Hematopoietic multipotent progenitor cell treated with erythropoietin and hydrocortisone succinate and interleukin-3 and kit ligand, for 6 days (in vitro differentiated cells): Measurements from ENCODE around the gene EDIL3.

Experiments used
- DNase-seq: peaks from one replicate; pipeline ENCODE4 v3.0.0-alpha.2; 2015

Gene EDIL3

DNA sequence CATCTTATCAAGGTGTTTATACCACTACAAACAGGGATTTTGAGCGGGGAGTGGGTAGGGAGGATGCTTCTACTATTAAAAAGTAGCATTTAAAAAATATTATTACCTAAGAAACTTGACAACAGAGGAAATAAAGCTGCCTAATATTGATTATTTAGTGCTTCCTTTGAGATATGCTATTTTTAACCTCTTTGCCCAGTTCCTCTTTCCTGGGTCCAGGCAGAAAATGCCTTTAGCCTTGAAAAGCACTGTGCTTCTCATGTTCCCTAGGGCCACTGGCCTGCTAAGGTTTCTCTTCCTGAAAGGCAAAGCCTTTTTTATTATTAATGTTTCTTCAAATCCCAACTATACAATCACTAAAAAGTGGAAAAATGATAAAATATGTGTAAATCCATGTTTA is 446.8 kb downstream of the EDIL3 start:
- DNase-seq: no peak

DNA sequence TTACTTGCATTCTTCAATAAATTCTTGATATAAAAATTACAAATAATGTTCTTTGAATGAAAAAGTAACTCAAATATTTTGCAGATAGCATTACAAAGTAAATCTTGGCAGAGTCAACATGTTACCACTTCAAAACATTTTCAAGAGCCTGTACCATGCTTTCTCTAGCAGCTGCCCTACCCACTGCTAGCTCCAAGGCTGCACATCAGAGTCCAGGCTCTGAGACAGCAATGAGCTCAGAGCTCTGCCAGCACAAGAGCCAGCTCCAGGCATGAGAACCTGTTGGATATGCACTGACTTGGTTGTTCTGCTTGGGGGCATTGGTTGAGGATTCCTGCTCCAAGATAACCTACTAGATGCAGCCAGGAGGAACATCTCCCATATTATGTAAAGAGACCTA is 452.7 kb downstream of the EDIL3 start:
- no peak for DNase-seq

DNA sequence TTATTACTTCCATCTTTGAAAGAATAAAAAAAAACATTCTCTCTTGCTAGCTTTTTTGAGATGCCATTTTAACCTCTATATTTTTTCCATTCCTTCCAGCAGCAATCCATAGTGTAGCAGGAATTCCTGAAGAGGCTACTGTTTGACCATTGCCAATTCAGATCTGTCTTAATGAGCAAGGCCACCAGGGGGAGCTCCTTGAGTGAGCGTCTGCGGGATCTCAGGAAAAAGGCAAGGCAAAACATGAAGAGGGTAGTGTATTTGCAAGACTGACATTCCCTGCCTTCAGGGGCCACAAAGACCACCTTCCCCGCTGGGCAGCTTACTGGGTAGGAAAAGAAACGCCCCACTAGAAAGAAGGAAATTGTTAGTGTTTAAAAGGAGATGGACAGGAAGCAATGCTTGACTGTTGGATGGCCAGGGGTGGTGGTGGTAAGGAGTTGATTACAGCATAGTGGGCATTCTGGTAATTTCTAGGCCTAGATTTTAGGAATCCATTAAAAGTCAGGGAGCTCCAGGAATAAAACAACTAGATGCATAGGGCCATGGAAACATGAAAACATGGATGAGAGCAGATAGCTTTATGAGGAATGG is 457.4 kb downstream of the EDIL3 start:
- DNase-seq: peak; percentile 63

DNA sequence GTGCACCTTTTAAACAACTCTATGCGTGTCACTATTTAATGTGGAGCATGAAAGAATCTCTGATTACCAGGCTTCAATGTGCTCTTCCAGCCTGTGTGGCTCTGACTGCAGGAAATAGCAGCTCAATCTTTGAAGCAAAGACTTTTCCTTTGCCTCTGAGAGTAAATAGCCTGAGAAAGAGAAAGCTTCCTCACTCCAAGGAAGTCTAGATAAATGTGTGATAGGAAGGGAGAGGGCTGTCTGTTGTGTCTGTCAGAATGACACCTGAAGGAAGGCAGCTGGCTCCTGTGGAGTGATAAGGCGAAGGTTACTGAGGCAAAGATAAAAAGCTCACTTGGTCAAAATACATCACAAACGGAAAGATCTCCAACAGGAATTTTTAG is 458.7 kb downstream of the EDIL3 start:
- no peak for DNase-seq

DNA sequence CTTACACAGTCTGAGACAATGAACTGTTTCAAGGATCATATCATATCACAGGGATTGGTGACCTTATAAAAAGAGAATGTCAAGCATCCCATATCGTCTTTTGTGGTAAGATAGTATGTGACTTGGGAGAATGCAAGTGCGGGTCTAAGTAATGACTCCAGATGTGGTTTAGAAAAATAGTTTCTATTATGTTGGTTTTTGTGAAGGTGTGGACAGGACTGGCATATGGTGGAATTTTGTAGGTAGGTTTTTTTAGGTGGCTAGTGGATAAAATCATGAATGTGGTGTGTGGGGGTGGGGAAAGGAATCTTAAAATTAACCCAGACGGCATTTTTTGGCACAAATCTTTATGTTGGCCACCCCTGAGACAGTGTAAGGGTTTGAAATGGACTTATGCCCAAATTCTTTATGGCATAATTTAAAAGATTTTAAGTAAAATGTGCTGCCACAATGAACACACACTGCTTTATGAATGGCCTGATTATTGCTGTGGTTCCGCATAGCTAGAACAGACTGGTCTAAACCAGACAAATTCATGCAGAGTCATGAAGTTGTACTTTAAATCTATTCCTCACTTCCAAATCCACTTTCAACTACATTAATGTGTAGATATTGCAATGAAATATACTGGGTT is 459.2 kb downstream of the EDIL3 start:
- DNase-seq: no peak

DNA sequence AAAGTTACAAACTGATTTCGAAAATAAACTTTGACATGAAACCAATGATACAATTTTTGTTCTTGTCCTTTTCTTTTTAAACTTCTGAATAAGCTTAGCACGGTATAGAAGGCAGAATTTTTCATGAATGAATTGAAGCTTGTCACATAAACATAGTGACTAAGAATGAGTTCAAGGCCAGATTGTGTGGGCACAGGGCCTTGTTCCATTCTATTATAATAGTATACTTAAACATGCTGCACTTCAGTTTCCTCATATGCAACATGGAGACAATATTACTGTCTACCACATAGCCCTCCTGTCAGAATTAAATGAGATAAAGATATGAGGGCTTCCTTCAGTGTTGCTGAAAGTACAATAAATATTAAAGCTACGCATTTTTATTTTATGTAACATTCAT is 459.8 kb downstream of the EDIL3 start:
- no peak for DNase-seq

DNA sequence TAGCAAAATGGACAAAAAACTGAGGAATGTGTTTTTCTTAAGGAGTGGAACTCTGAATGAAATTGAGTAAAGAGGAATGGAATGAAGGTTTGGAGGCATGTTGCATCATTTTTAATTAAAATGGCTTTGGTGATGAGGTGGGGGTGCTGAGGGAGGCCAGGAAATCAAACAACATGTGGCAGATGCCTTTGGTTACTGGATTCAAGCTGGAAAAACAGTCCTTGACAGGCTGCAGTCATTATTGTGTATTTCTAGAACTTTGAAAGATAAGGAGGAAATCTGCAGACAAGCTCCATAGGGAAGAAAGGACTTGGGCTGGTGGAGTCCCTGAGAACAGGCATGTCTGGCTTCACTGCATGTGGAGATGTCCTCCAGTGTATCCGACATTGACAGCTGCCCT is 460.5 kb downstream of the EDIL3 start:
- no peak for DNase-seq

DNA sequence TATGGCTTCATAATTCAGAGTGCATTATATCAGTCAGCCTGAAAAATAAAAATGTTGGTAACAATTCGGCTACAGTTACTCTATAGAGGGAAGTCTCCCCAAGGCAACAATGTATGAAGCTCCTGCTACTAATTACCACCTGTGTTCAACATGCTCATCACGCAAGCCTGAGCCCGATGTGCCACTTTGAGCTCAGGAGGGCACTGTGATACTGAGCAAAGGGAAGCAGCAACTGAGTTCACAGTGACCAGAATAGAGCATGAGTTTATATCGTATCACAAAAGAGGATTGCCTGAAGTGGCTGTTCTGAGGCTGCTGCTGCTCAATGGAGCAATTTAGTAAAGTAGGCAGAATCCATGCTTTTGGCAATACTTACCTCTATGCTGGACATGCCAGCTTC is 462.0 kb downstream of the EDIL3 start:
- DNase-seq: no peak

DNA sequence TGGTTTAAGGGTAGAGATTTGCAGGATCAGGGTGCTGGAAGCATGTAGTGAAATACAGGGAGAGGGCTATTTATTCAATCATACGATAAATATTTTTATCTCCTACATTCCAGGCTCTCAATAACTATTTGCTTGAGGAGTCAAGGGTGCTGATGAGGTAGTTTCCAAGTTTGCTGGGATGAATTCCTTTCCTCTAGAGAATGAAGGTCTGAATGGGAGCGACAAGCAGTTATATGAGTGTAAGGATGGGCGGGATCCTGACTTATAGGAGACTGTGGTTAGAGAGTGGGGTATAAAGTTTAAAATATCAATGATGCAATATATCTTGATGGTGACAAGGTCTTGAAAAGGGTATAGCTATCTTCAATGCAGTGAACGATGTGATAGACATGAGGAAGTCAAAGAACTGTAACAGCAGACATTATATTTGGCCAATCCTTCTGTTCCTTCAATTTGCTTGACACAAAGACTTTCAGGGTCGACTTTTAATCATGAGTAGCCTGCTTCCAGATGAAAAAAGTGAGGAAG is 462.9 kb downstream of the EDIL3 start:
- DNase-seq: no peak

DNA sequence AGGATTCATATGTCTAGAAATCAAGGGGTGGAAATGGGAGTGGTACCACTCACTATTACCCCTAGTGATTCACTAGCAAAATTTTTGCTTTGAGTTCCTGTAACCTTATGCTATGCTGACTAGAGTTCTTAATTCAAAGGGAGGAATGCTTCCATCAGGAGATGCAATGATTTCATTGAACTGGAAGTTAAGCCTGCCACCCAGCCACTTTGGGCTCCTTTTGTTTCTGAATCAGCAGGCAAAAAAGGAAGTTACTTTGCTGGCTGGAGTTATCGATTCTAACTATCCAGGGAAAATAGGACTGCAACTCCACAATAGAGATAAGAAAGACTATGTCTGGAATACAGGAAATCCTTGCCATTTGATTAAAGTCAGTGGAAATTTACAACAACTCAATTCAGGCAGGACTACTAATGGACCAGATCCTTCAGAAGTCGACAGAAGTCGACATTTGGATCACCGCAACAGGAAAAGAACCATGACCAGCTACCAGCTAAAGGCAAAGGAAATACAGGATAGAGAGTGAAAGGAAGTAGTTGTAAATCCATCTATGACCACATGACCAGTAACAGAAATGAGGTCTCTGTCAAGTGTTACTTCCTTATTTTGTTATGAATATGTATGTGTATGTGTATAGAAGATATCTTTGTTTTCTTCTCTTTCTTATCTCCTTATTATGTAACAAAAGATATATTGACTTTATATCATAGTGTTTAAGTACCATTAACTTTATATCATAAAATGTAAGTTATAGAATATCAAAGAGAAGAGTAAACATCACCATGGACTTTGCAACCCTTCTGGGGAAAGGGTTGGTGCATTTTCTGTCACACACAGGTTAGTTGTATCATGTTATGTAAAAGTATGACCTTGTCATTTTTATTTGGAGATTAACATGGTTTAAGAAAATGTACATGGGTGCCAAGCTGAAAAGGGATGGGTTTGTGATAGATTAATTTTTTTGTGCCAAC is 465.3 kb downstream of the EDIL3 start:
- no peak for DNase-seq

DNA sequence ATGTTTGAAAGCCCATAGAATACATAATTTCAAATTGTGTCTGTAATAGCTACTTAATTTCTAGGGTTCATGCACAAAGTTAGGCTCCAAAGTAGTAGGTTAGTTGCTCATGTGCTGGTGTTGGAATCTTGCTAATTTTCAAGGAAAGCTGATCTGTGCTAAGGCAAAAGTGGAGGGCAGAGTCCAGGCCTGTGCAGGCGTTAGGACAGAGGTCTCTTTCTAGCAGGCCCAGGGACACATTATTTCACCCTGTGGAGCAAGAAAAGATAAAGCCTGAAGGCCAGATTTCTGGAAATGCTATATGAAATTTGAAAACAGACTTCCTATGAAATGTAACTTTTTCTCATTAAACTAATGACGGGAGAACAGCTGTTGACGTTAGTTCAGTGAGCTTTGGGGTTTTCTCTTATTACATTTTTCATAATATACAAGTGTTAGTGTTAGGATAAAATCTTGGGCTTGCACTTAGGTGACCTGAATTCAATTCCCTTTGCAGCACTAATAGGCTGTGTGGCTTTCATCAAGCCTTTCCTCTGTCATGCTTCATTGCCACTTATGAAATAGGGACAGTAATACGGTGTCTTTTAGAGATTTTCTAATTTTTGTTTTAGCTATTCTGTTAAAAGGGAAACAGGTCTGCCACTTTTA is 467.3 kb downstream of the EDIL3 start:
- no peak for DNase-seq

DNA sequence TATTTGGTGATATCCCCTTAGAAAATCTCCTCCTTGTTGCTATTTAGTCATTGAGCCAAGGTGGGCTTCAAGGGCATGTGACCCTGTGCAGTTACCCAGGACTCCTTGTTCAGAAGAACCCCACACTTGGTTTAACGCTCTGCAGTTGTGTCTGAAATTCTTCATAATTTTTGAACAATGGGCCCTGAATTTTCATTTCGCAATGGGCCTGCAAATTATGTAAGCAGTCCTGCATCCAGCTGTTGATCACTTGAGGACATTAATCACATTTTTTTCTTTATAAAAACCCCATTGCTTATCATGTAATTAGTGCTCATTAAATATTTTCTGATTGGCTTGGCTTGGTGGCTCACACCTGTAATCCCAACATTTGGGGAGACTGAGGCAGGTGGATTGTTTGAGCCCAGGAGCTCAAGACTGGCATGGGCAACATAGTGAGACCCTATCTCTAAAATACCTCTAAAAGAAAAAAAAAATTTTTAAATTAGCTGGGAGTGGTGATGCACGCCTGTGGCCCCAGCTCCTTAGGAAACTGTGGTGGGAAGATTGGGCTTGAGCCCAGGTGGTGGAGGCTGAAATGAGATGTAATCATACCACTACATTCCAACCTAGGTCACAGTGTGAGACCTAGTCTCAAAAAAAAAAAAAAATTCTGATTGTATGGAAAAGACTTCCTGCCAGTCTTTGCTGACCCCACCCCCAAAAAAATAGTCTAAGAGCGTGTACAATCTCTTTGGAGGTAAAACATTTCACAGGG is 469.8 kb downstream of the EDIL3 start:
- no peak for DNase-seq

DNA sequence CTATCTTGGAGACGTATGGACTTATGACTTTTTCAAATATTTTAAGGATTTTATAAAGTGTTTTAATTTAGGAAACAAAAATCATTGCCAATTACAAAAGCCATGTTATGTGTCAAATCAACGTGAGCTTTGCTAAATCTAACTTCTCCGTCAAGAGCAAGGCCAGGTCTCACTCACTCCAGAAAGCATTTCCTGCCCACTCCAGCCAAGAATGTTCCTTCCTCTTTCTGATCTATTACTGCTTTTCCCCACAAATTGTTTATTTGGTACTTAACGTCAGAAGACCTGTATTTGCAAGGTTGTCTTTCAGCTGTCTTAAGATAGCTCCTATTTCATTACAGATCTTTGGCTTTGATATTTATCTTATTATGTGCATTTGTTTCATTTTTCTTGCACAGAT is 470.5 kb downstream of the EDIL3 start:
- peak; percentile 4 for DNase-seq

DNA sequence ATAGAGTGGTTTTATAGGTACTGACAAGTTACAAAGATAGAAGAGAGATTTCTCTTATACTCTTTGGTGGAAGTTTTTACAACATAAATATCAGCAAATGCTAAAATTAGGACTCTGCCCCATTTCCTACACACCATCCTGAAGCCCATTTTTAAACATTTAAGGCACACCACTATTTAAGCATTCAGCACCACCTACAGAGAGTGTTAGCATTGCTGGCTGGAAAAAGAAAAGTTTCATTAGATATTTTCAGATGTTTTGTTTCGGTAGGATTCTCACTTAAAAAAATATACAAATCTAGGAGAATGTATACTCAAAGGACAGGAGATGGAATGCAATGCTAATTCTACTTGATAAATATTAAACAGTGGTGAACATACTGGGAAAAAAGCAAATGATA is 471.1 kb downstream of the EDIL3 start:
- DNase-seq: no peak

DNA sequence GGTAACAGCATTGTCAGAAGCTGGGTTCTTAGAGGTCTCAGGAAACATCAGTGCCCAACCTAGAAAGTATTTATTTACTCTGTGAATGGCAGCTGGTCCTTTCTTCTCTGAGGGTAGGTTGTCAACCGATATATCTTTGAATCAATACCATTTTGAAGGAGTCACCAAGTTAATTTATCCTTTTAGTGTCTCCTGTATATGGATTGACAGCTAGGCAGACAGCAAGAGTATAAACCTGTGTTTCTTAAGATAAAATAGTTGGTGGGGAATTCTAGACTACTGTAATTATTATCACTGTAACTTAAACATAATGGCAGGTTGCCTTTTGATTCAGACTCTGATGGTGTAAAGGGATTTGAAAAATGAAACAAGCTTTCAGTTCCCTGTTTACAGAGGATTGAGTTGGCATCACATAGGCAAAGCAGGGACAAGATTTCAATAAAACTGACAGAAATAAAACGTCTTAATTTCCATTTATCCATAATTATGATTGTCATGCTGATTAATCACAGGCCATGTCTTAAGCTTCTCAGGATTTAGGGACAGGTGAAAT is 473.2 kb downstream of the EDIL3 start:
- no peak for DNase-seq

DNA sequence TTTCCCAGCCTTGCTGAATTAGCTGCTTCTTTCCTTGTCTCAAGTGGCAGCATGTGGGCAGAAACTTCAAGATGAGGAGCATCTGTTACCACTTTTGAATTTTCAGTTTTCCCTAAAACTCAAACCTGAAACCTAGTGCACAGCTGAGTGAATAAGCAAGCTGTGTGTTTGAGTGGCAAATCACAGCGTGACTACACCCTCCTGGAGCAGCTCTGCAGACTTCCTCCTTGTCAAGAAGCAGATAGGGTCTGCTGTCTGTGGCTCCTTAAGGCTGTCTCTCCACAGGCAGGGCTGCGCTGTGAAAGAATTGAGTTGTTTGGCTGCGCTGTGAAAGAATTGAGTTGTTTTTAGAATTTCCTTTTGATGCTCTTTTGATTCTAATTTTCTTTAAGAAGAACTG is 484.4 kb downstream of the EDIL3 start:
- DNase-seq: no peak

DNA sequence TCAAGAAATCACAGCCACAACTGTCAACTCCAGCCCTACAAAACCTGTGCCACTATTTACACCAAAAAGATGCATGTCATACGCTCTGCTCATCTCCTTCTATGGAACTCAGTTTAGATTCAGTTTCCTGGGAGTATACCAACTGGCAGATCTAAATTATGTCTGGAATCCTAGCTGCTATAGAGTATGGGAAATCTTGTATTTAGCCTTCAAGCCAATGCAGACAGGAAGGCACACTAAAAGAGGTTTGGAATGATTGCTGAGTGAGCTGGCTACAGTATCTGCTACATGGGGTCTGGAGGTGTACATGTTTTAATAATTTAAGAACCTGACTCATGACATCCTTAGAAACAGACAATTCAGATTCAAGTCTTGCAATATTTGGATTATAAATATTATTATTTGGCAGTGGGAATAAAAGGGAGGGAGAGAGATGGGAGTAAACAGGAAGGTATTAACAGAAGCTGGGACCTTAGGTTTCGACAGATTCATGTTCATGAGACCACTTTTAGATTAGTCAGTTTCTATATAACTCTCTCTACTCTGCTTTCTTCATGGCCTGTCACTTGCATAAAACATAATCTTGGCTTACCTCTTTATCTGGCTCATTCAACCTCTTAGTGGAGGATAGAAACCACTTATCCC is 485.2 kb downstream of the EDIL3 start:
- DNase-seq: no peak

DNA sequence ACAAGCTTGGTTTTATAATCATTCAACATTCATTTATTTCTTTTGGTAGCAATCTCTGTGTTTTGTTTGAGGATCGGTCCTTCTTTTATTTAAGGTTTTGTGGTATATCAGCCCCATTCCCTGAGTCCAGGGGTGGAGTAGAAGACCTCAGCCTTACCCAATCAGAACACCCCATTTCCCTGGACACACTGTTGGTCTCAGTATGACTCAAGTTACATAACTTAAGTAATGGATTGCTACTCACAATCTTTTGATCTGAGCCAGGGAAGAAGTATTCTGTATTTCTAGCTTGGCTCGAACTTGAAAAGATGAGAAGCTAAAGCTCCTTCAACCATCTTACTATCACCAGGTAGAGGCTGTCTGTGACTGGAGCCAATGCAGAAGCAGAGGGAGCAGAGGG is 488.8 kb downstream of the EDIL3 start:
- no peak for DNase-seq

DNA sequence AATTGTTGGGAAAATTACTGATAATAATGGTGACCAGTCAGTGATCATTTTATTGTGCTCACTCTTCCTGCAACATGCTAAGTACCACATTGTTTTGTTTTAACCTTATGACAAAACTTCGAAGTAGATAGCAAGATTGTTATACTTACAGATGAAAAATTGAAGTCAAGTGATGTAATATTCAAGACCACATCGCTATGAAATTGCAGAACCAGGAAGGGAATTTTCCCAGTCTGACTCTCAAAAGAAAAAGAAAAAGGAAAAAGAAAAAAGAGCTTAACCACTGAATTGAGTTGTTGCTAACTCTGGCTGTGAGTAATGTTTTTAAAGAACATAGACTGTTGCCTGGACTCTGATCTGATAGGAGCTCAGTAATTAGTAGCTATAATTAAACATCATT is 493.4 kb downstream of the EDIL3 start:
- no peak for DNase-seq
